Gastroesophageal sphincter (tissue), 3 donors: ENCODE measurements around the gene ABI3BP.

ENCODE experiments used
- EP300 ChIP-seq: sonication (generic); formaldehyde crosslinking; IDR thresholded peaks from one replicate; pipeline ENCODE4 v1.6.1; 2017; ENCODE audit warnings: antibody characterized with exemption, mild to moderate bottlenecking
- POLR2A ChIP-seq, 2 donors: fragments of 450-650 bp; IDR thresholded peaks; one replicate each; pipeline ENCODE4 v1.6.1; 2017; ENCODE audit warnings: antibody characterized with exemption in 2 of 2, mild to moderate bottlenecking in 2 of 2, moderate library complexity in 1 of 2
- POLR2AphosphoS5 ChIP-seq: sonication (generic); formaldehyde crosslinking; IDR thresholded peaks from one replicate; pipeline ENCODE4 v1.6.1; 2017; ENCODE audit warnings: antibody characterized with exemption
- TF ChIP-seq, protein P1 (sequence below), 4 experiments: fragments of 200-600 bp in 2 of 4; fragments of 450-650 bp in 2 of 4; sonication (generic) in 1 of 4; IDR thresholded peaks; one replicate each; pipeline ENCODE4 v1.5.1; 2017 to 2019; ENCODE audit warnings: antibody characterized with exemption in 4 of 4, mild to moderate bottlenecking in 2 of 4, moderate library complexity in 2 of 4

DNA sequence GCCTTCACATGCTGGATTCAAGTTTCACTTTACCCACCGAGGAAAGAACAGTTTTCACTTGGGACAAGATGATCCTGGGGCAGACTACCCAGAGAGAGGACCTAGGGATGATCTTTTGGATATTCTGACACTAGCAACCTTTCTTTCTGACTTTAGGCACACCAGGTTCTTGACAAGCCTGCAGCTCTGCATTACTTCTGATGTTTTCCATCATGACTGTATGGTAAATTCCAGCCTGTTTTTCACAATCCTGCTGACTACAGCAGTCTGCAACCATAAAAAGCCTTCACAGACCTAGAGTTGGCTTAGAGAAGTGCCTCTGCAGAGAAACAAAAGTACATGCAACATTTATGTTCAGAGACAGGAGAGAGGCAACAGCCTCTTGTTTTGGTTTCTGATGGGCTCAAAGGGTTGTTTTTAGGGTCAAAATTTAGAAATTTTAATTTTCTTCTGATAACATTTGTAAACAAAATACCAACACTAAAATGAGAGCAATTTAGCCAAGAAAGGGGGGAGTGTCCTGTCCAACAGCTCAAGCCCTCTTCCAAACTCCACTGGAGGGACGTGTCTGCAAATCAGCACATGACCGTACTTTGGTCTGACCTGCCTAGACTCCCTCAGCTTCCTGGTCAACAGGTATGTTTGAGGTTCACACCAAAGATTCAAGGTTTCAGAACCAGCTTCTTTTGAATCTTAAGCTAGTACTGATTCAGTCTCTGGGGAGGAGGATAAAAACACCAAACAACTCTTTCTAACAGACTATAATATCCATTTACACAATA, 799 bp downstream of the ABI3BP start:
- TF ChIP-seq POLR2A (IDR thresholded peaks at IDR 0.05) = no peak
- TF ChIP-seq, protein P1, sequence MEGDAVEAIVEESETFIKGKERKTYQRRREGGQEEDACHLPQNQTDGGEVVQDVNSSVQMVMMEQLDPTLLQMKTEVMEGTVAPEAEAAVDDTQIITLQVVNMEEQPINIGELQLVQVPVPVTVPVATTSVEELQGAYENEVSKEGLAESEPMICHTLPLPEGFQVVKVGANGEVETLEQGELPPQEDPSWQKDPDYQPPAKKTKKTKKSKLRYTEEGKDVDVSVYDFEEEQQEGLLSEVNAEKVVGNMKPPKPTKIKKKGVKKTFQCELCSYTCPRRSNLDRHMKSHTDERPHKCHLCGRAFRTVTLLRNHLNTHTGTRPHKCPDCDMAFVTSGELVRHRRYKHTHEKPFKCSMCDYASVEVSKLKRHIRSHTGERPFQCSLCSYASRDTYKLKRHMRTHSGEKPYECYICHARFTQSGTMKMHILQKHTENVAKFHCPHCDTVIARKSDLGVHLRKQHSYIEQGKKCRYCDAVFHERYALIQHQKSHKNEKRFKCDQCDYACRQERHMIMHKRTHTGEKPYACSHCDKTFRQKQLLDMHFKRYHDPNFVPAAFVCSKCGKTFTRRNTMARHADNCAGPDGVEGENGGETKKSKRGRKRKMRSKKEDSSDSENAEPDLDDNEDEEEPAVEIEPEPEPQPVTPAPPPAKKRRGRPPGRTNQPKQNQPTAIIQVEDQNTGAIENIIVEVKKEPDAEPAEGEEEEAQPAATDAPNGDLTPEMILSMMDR (IDR thresholded peaks at IDR 0.05) = peak in 2 of 4 experiments; percentile 31 to 39
- TF ChIP-seq EP300 = no peak
- peak; percentile 48 for TF ChIP-seq POLR2AphosphoS5
